T47D (cell line): ENCODE measurements around the gene SCCPDH.
"Not testable (repeated sequence)": the region's sequence is repeated elsewhere in the genome, so short reads cannot be mapped to it uniquely, and the experiment has no call there.

Experiments used
- DNase-seq, 2 experiments: peaks; one replicate each; pipeline versions ENCODE4 v3.0.0 to v3.0.0-alpha.2; 2011 to 2012; ENCODE audit warnings: low read depth in 1 of 2, low spot score in 1 of 2
- JUND ChIP-seq: IDR thresholded peaks from 2 replicates; pipeline ENCODE4 v1.6.1; 2012; ENCODE audit warnings: low read depth
- in situ Hi-C: cut with HindIII; loops from 2 replicates; pipeline ENCODE4 v1.10.0; 2016; ENCODE audit warnings: low sequenced_read_pairs, low pct_unique_long_range_greater_than_20kb

SCCPDH gene

GRCh38 chr1:246691622-246692495 is 32.4 kb upstream of the SCCPDH start:
- DNase-seq = no peak
- in situ Hi-C loops = no loop called here

GRCh38 chr1:246694213-246694895 is 29.9 kb upstream of the SCCPDH start:
- in situ Hi-C loops, DNase-seq: not testable (repeated sequence)

More at GRCh38 chr1:246691622-246692495, 32.4 kb upstream of the SCCPDH start:
- TF ChIP-seq JUND = no peak

GRCh38 chr1:246695136-246695535 is 29.1 kb upstream of the SCCPDH start:
- no peak for TF ChIP-seq JUND
- in situ Hi-C loops = no loop called here
- no peak for DNase-seq

- in situ Hi-C loops = no loop called here
- no peak for DNase-seq
- TF ChIP-seq JUND = no peak
These were observed 28.5 kb upstream of the SCCPDH start for GRCh38 chr1:246695666-246696065.

GRCh38 chr1:246698466-246699094 is 25.6 kb upstream of the SCCPDH start:
- no peak for TF ChIP-seq JUND
- DNase-seq = no peak
- in situ Hi-C loops = no loop called here

GRCh38 chr1:246699095-246699735 is 25.0 kb upstream of the SCCPDH start:
- DNase-seq = peak; percentile 76 to 93
- in situ Hi-C loops = no loop called here
- TF ChIP-seq JUND = no peak

GRCh38 chr1:246703581-246703980 is 20.6 kb upstream of the SCCPDH start:
- in situ Hi-C loops = no loop called here
- no peak for TF ChIP-seq JUND

GRCh38 chr1:246705368-246705767 is 18.8 kb upstream of the SCCPDH start:
- 0 out of 2 replicates have a peak, but pooled peaks have one; percentile 34 for TF ChIP-seq JUND
- in situ Hi-C loops = no loop called here
- DNase-seq = peak in 1 of 2 experiments; percentile 67

More at GRCh38 chr1:246703581-246703980, 20.6 kb upstream of the SCCPDH start:
- DNase-seq = peak in 1 of 2 experiments; percentile 56

GRCh38 chr1:246708166-246708565 is 16.0 kb upstream of the SCCPDH start:
- TF ChIP-seq JUND = no peak
- in situ Hi-C loops = no loop called here
- DNase-seq = no peak

- in situ Hi-C loops = no loop called here
- DNase-seq = no peak
- TF ChIP-seq JUND = no peak
These were observed 15.0 kb upstream of the SCCPDH start for GRCh38 chr1:246709196-246709595.

- TF ChIP-seq JUND = no peak
- no peak for DNase-seq
- in situ Hi-C loops = no loop called here
These were observed 14.4 kb upstream of the SCCPDH start for GRCh38 chr1:246709835-246710234.

- DNase-seq = no peak
- no peak for TF ChIP-seq JUND
- in situ Hi-C loops = no loop called here
These were observed 12.6 kb upstream of the SCCPDH start for GRCh38 chr1:246711548-246712003.

GRCh38 chr1:246712428-246712827 is 11.8 kb upstream of the SCCPDH start:
- DNase-seq, in situ Hi-C loops: not testable (repeated sequence)

GRCh38 chr1:246719361-246719760 is 4.8 kb upstream of the SCCPDH start:
- DNase-seq, in situ Hi-C loops: not testable (repeated sequence)

- DNase-seq, in situ Hi-C loops: not testable (repeated sequence)
These were observed 3.4 kb upstream of the SCCPDH start for GRCh38 chr1:246720814-246721213.
